PC-9 (cell line): ENCODE data around the gene TNFAIP6. TPM values are rescaled to one million over a fixed set of nuclear protein-coding genes. Genes with fewer than 3 reads are reported as not detected.

Experiments
- BruUV-seq: library from RNA; stranded (reverse); fragments of 400-500 nt; replicated peaks from 2 replicates; lab custom pipeline; 2021; lab: Mats Ljungman, UMichigan
- CTCF ChIA-PET: fragments of 300-600 bp; sonication (Branson Sonifier 250); formaldehyde crosslinking; loops from one replicate; lab custom pipeline; 2022; ENCODE audit warnings: antibody characterized with exemption; lab: Charles Lee
- POLR2A ChIA-PET: fragments of 300-600 bp; sonication (Branson Sonifier 250); formaldehyde crosslinking; loops from one replicate; lab custom pipeline; 2022; ENCODE audit warnings: antibody characterized with exemption; ENCODE audit not compliant: unreplicated experiment; lab: Charles Lee
- DNase-seq, 2 experiments: peaks; one replicate each; pipeline versions ENCODE4 v3.0.0 to v3.0.0-alpha.2; 2015 to 2022; ENCODE audit warnings: mixed read lengths in 1 of 2
- H2AFZ ChIP-seq: fragments of 200-600 bp; sonication (generic); 2 replicates; pipeline ENCODE4 v1.8.1; 2017; ENCODE audit warnings: antibody characterized with exemption
- H3F3A ChIP-seq: fragments of 200-600 bp; sonication (generic); 2 replicates; pipeline ENCODE4 v1.8.1; 2017; ENCODE audit warnings: antibody characterized with exemption, mild to moderate bottlenecking, low read depth; ENCODE audit not compliant: insufficient read depth
- H3K27ac ChIP-seq: fragments of 200-600 bp; sonication (generic); 2 replicates; pipeline ENCODE4 v1.6.1; 2016; ENCODE audit warnings: mixed run types
- H3K27me3 ChIP-seq: fragments of 200-600 bp; sonication (generic); 2 replicates; pipeline ENCODE4 v1.6.1; 2016; ENCODE audit warnings: low read depth, mixed run types; ENCODE audit not compliant: insufficient read depth
- H3K36me3 ChIP-seq: fragments of 200-600 bp; sonication (generic); 2 replicates; pipeline ENCODE4 v1.6.1; 2016; ENCODE audit warnings: low read depth, mixed run types
- H3K4me1 ChIP-seq: fragments of 200-600 bp; sonication (generic); replicated peaks from 2 replicates; pipeline ENCODE4 v1.6.1; 2016; ENCODE audit warnings: mixed run types; ENCODE audit not compliant: insufficient read depth
- H3K4me2 ChIP-seq: fragments of 200-600 bp; sonication (generic); 2 replicates; pipeline ENCODE4 v1.6.1; 2017; ENCODE audit warnings: mixed run types
- H3K4me3 ChIP-seq: fragments of 200-600 bp; sonication (generic); 2 replicates; pipeline ENCODE4 v1.6.1; 2016; ENCODE audit warnings: mixed run types
- H3K79me2 ChIP-seq: fragments of 200-600 bp; sonication (generic); 2 replicates; pipeline ENCODE4 v1.6.1; 2017; ENCODE audit warnings: low read depth, mixed run types
- H3K9me2 ChIP-seq: fragments of 200-600 bp; sonication (generic); 2 replicates; pipeline ENCODE4 v1.8.1; 2017; ENCODE audit warnings: mild to moderate bottlenecking; ENCODE audit not compliant: insufficient read depth
- H3K9me3 ChIP-seq: fragments of 200-600 bp; sonication (generic); 2 replicates; pipeline ENCODE4 v1.8.1; 2016; ENCODE audit warnings: low read depth; ENCODE audit not compliant: insufficient read depth
- H4K20me1 ChIP-seq: fragments of 200-600 bp; sonication (generic); 2 replicates; pipeline ENCODE4 v1.8.1; 2017; ENCODE audit not compliant: insufficient read depth
- CTCF ChIP-seq: fragments of 200-600 bp; sonication (generic); conservative IDR thresholded peaks from 2 replicates; pipeline ENCODE4 v1.6.1; 2017; ENCODE audit warnings: mixed run types, antibody characterized with exemption, mild to moderate bottlenecking, moderate library complexity
- EZH2 ChIP-seq: fragments of 200-600 bp; sonication (generic); IDR thresholded peaks from 2 replicates; pipeline ENCODE4 v1.8.0; 2017; ENCODE audit warnings: antibody characterized with exemption, low read depth
- intact Hi-C: fragments of 100-400 bp; cut with micrococcal nuclease; formaldehyde crosslinking; loops from one replicate; pipeline ENCODE4 v1.10.0; 2022; ENCODE audit not compliant: unreplicated experiment
- total RNA-seq: library from RNA; stranded (reverse); gene quantifications from 2 replicates; pipeline ENCODE4 v1.2.3, GENCODE V29; 2021

TNFAIP6 gene
- total RNA-seq, 1 experiment from 2014 or later, result not detected

DNA sequence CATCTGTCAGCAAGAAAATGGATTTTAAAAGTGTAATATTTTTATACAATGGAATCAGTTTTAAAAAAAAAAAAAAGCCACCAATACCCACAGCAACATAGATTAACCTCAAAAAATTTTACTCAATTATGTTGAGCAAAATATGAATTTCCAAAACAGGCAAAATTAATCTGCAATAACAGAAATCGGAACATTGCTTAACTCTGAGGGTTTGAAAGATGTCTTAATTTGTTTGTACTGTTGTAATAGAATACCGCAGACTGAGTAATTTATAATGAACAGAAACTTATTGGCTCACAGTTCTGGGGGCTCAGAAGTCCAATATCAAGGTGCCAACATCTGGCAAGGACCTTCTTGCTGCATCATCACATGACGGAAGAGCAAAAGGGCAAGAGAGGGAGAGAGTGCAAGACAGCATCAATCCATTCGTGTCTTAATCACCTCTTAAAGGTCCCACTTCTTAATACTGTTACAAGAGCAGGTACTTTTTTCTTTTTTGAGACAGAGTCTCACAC lies 31.8 kb upstream of the TNFAIP6 start:
- H3K27ac ChIP-seq, result no peak overlapping the region
- TF ChIP-seq CTCF (no peak), EZH2 (no peak)
- no peak overlapping the region for H3K4me2 ChIP-seq
- intact Hi-C loops, result no loop called here
- no peaks in the 10 kb centered on the region for H3K4me1 ChIP-seq
- H4K20me1 ChIP-seq, result no peaks in the 10 kb centered on the region
- H3K36me3 ChIP-seq, result no peaks in the 10 kb centered on the region
- DNase-seq, result no peak
- no peaks in the 10 kb centered on the region for H3K9me2 ChIP-seq
- no peak overlapping the region for H3K4me3 ChIP-seq
- no peaks in the 10 kb centered on the region for H3K27me3 ChIP-seq
- H2AFZ ChIP-seq, result no peak overlapping the region
- no peaks in the 10 kb centered on the region for H3F3A ChIP-seq
- ChIA-PET POLR2A (no interaction called here), CTCF (no interaction called here)
- no peaks in the 10 kb centered on the region for H3K9me3 ChIP-seq
- no TSS peak for BruUV-seq
- H3K79me2 ChIP-seq, result no peaks in the 10 kb centered on the region

- H3K4me2 ChIP-seq, result no peak overlapping the region
- no peaks in the 10 kb centered on the region for H3K27me3 ChIP-seq
- no peaks in the 10 kb centered on the region for H3F3A ChIP-seq
- H3K79me2 ChIP-seq, result no peaks in the 10 kb centered on the region
- ChIA-PET POLR2A (no interaction called here), CTCF (no interaction called here)
- H3K9me3 ChIP-seq, result no peaks in the 10 kb centered on the region
- intact Hi-C loops, result no loop called here
- no peaks in the 10 kb centered on the region for H3K9me2 ChIP-seq
- no TSS peak for BruUV-seq
- no peak overlapping the region for H3K4me3 ChIP-seq
- no peak for DNase-seq
- H3K27ac ChIP-seq, result no peak overlapping the region
- H4K20me1 ChIP-seq, result no peaks in the 10 kb centered on the region
- H3K4me1 ChIP-seq, result no peaks in the 10 kb centered on the region
- TF ChIP-seq CTCF (no peak), EZH2 (no peak)
- H2AFZ ChIP-seq, result no peak overlapping the region
- H3K36me3 ChIP-seq, result no peaks in the 10 kb centered on the region
These were observed 30.8 kb upstream of the TNFAIP6 start for GRCh38 chr2:151326554-151326953.

GRCh38 chr2:151329998-151330397 lies 27.4 kb upstream of the TNFAIP6 start:
- Histone ChIP-seq H3K9me2 (no peaks in the 10 kb centered on the region), H4K20me1 (no peaks in the 10 kb centered on the region), H3K36me3 (no peaks in the 10 kb centered on the region), H2AFZ (no peak overlapping the region), H3K79me2 (no peaks in the 10 kb centered on the region), H3K4me3 (no peak overlapping the region), H3K4me1 (no peaks in the 10 kb centered on the region), H3K27me3 (no peaks in the 10 kb centered on the region), H3K9me3 (no peaks in the 10 kb centered on the region), H3K27ac (no peak overlapping the region), H3F3A (no peaks in the 10 kb centered on the region), H3K4me2 (no peak overlapping the region)
- ChIA-PET CTCF (no interaction called here), POLR2A (no interaction called here)
- no TSS peak for BruUV-seq
- DNase-seq, result no peak
- TF ChIP-seq EZH2, result no peak
- TF ChIP-seq CTCF, result no peak
- intact Hi-C loops, result no loop called here
